ENCODE measurements around the gene ATXN1. TPM values are rescaled to one million over a fixed set of nuclear protein-coding genes. Genes with fewer than 3 reads are reported as not detected.

ATXN1 gene
- total RNA-seq, 1 experiment from 2014 or later, result 27.0 TPM

- Histone ChIP-seq H3K27me3 (ENCODE audit: low read length) (no peaks in the 10 kb centered on the region), H3K9ac (ENCODE audit: low read length) (no peak overlapping the region), H4K20me1 (ENCODE audit: low read length) (no peaks in the 10 kb centered on the region), H3K9me3 (ENCODE audit: low read length) (no peaks in the 10 kb centered on the region), H2AFZ (ENCODE audit: low read length) (no peak overlapping the region), H3K27ac (ENCODE audit: low read length) (no peak overlapping the region), H3K79me2 (ENCODE audit: low read length) (no peaks in the 10 kb centered on the region), H3K36me3 (ENCODE audit: low read depth, low read length) (no peaks in the 10 kb centered on the region), H3K4me3 (ENCODE audit: low read length) (no peak overlapping the region), H3K4me1 (ENCODE audit: insufficient read depth, low read length) (no peaks in the 10 kb centered on the region), H3K4me2 (ENCODE audit: low read length) (no peak overlapping the region), H3K9me2 (replicated peaks; ENCODE audit: low read length) (no peaks in the 10 kb centered on the region), H3F3A (ENCODE audit: low read length, unreplicated experiment) (no peaks in the 10 kb centered on the region)
- DNase-seq (no peak), ATAC-seq (no peak)
- intact Hi-C loops (cut with micrococcal nuclease), result no loop called here
- POLR2A ChIA-PET (ENCODE audit: unreplicated experiment), result no interaction called here
- BruUV-seq (replicated peaks), result no TSS peak
- CTCF ChIA-PET, result no interaction called here
- TF ChIP-seq EZH2phosphoT487 (IDR thresholded peaks at IDR 0.05; ENCODE audit: borderline replicate concordance, low read length) (no peak), EZH2 (IDR thresholded peaks at IDR 0.05; ENCODE audit: low read length, unreplicated experiment) (no peak), CTCF (conservative IDR thresholded peaks at IDR 0.05; ENCODE audit: low read depth, low read length) (no peak)
Observed at GRCh38 chr6:16594849-16595248, 166.4 kb downstream of the ATXN1 start.

- Histone ChIP-seq H3K79me2 (ENCODE audit: low read length) (no peaks in the 10 kb centered on the region), H3K27ac (ENCODE audit: low read length) (no peak overlapping the region), H4K20me1 (ENCODE audit: low read length) (no peaks in the 10 kb centered on the region), H3K36me3 (ENCODE audit: low read depth, low read length) (no peaks in the 10 kb centered on the region), H3K4me3 (ENCODE audit: low read length) (no peak overlapping the region), H3F3A (ENCODE audit: low read length, unreplicated experiment) (no peaks in the 10 kb centered on the region), H3K9me3 (ENCODE audit: low read length) (no peaks in the 10 kb centered on the region), H3K9me2 (replicated peaks; ENCODE audit: low read length) (no peaks in the 10 kb centered on the region), H3K9ac (ENCODE audit: low read length) (no peak overlapping the region), H3K27me3 (ENCODE audit: low read length) (no peaks in the 10 kb centered on the region), H2AFZ (ENCODE audit: low read length) (no peak overlapping the region), H3K4me2 (ENCODE audit: low read length) (no peak overlapping the region), H3K4me1 (ENCODE audit: insufficient read depth, low read length) (no peaks in the 10 kb centered on the region)
- intact Hi-C loops (cut with micrococcal nuclease), result no loop called here
- CTCF ChIA-PET, result no interaction called here
- POLR2A ChIA-PET (ENCODE audit: unreplicated experiment), result no interaction called here
- BruUV-seq (replicated peaks), result no TSS peak
- no peak for TF ChIP-seq EZH2phosphoT487 (IDR thresholded peaks at IDR 0.05; ENCODE audit: borderline replicate concordance, low read length)
- no peak for TF ChIP-seq EZH2 (IDR thresholded peaks at IDR 0.05; ENCODE audit: low read length, unreplicated experiment)
- TF ChIP-seq CTCF (conservative IDR thresholded peaks at IDR 0.05; ENCODE audit: low read depth, low read length), result no peak
- no peak for ATAC-seq
- no peak for DNase-seq
Observed at GRCh38 chr6:16592223-16592911, 168.9 kb downstream of the ATXN1 start.

GRCh38 chr6:16591396-16592222, 169.7 kb downstream of the ATXN1 start:
- TF ChIP-seq CTCF (conservative IDR thresholded peaks at IDR 0.05; ENCODE audit: low read depth, low read length) (no peak), EZH2phosphoT487 (IDR thresholded peaks at IDR 0.05; ENCODE audit: borderline replicate concordance, low read length) (no peak), EZH2 (IDR thresholded peaks at IDR 0.05; ENCODE audit: low read length, unreplicated experiment) (no peak)
- ChIA-PET POLR2A (ENCODE audit: unreplicated experiment) (no interaction called here), CTCF (no interaction called here)
- Histone ChIP-seq H2AFZ (ENCODE audit: low read length) (no peak overlapping the region), H3K27ac (ENCODE audit: low read length) (no peak overlapping the region), H3K79me2 (ENCODE audit: low read length) (no peaks in the 10 kb centered on the region), H3K36me3 (ENCODE audit: low read depth, low read length) (no peaks in the 10 kb centered on the region), H3K9ac (ENCODE audit: low read length) (no peak overlapping the region), H3K27me3 (ENCODE audit: low read length) (no peaks in the 10 kb centered on the region), H3K4me2 (ENCODE audit: low read length) (no peak overlapping the region), H3K9me3 (ENCODE audit: low read length) (no peaks in the 10 kb centered on the region), H3K4me1 (ENCODE audit: insufficient read depth, low read length) (no peaks in the 10 kb centered on the region), H4K20me1 (ENCODE audit: low read length) (no peaks in the 10 kb centered on the region), H3K4me3 (ENCODE audit: low read length) (no peak overlapping the region), H3F3A (ENCODE audit: low read length, unreplicated experiment) (no peaks in the 10 kb centered on the region), H3K9me2 (replicated peaks; ENCODE audit: low read length) (no peaks in the 10 kb centered on the region)
- intact Hi-C loops (cut with micrococcal nuclease), result no loop called here
- DNase-seq (no peak), ATAC-seq (no peak)
- BruUV-seq (replicated peaks), result no TSS peak

Measured in PC-3 (cell line).